Measurements from ENCODE around the gene ACTA2.

Gene ACTA2

DNA sequence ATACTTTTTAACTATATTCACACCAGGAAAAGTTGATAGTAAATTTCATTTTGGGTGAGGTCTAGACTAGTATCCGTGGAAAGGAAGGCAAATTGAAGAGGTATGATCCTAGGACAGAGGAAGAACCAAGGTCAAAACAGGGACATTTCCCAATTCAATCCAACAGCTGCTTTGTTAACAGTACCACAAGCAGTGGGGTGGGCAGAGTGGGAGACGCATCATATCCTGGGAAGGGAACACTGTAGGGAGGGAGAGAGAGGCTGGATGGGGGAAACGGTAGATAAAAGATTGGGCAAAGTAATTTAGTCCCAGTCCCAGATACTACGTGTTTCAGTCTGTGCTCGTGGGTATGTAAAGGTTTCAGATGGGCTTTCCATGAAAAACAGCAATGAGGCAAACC is 28.9 kb upstream of the ACTA2 start:
- no peak for DNase-seq (ENCODE audit: low read depth in 2 of 2)

DNA sequence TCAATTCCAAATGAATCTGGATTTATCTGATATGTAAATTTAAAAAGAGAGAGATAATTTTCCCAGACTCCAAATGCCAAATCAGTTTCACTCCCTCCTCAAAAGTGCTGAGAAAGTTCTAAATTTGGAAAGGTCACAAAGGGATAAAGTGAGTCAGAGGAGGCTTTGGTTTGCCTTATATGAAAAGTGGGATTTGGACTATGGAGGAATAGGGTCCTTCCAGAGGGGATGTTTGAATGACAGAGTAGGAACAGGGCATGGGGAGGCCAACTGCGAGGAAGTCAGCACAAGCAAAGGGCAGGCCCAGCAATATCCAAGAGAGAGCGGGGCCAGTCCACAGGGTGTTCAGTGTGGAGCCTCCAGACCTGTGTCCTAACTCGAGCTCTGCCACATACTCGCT is 28.2 kb upstream of the ACTA2 start:
- no peak for DNase-seq (ENCODE audit: low read depth in 2 of 2)

DNA sequence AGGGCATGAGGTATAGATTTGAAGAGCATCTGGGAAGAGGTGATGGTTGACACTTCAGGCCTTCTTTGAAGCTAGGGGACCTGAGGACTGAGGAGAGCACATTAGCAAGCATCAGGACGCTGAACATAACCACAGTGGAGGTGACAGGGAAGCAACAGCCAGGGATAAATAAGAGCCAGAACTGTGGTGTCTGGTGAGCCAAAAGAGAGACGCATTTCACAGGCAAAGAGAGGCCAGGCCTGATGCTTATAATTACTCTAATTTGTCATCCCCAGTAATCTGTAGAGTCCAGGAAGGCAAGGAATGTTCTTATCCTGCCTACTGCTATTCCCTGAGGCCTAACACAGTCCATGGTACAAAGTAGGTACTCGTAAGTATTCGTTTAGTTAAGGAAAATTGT is 27.7 kb upstream of the ACTA2 start:
- no peak for DNase-seq (ENCODE audit: low read depth in 2 of 2)

DNA sequence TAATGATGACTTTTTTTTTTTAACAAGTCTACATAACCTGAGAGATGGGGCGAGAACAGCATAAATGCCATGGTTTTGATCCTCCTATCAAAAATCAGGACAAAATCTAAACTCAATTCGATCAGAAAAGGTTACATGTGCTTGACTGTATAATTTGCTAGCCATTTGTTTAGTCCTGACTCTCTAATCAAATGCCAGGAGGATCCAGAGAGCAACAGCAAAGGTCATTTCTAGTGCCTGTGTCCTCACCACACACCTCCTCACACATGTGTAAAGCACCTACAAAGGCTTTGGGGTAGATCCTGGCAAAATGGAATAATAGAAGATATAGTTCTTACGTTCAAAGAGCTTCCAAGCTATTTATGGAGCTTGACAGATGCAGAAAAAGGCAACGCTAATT is 27.0 kb upstream of the ACTA2 start:
- no peak for DNase-seq (ENCODE audit: low read depth in 2 of 2)

DNA sequence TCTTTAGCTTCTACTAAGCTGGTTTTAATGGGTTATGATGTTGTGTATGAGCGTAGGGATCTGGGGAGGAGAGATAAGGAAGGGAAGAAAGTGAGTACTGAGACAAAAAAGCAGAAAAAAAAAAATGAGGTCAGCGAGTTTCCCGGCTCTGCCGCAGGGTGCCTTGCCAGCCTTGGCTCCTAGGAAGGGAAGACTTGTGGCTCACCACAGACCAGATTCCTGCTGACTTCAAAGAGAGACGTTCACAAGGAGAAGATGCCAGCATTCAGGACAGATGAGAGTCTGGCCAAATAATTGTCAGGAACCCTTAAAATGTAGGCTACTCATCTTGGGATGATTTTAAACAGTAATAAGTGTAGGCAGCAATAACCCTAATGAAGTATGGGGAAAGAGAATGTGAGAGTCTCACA is 26.6 kb upstream of the ACTA2 start:
- DNase-seq (ENCODE audit: low read depth in 2 of 2), result no peak

DNA sequence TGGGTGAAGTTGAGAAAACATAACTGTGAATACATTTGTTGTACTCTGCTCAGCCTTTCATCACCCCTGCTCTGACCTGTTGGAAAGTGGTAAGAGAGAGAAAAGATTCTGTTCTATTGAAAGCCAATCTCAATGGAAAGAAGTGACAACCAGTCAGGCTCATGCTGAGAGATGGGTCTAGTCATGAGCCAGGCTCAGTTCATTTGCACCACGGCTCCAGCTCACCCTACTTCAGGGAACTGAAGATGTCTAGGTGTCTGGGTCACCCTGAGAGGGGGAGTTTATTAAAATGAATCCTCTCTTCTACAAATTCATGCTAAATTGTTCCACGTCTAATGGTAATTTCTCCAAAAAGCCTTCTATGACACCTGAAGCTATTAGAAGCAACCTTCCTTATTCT is 25.9 kb upstream of the ACTA2 start:
- no peak for DNase-seq (ENCODE audit: low read depth in 2 of 2)

DNA sequence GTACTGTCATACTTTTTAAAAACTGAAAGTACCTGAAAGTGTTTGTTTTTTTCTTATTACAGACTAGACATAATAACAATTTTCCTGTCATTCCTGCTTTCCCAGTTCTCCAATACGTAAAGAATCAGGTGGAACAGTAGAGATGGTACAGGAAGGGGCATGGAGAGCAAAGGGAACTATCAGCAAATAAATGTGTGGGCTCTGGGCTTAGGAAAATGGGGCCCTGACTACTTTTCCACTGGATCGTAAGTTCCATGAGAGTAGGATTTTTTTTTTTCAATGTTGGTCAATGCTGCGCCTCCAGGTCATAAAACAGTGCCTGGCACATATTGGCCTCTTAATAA is 22.8 kb upstream of the ACTA2 start:
- no peak for DNase-seq (ENCODE audit: low read depth in 2 of 2)

DNA sequence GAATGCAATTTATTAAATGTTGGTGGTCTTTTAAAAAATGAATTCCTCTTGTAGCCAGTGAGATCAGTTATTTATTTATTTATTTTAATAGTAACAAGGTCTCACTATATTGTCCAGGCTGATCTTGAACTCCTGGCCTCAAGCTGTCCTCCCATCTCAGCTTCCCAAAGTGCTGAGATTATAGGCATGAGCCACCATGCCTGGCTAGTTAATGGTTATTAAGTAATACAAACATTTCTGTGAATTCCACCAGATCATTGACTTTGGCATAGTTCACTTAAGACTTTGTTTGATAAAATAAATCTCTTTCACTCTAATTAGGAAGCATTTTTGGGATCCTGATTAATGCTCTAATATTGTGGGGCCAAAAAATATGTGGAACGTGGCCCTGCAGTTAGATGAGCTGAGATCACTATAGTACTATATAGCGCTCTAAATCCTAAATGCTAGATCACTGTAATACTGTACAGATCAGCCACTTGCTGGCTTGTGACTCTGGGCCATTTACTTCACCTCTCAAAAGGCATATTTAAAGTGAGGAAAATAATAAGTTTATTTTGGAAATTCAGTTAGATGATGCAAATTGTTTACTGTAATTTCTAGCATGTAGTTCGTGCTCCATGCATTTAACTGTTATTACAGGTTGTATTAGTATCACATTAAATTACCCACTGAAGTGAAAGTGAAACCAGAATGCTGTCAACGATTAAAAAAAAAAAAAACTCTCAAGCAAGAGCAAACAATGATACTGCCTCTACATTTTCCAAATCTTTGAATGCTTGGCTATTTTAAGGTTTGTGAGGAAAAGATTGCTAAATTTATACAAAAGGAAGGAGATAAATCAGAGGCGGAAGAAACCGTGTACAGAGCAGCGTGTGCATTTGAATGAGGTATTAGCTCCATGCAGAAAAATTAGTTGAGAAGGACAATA is 22.1 kb upstream of the ACTA2 start:
- DNase-seq (ENCODE audit: low read depth in 2 of 2), result no peak

DNA sequence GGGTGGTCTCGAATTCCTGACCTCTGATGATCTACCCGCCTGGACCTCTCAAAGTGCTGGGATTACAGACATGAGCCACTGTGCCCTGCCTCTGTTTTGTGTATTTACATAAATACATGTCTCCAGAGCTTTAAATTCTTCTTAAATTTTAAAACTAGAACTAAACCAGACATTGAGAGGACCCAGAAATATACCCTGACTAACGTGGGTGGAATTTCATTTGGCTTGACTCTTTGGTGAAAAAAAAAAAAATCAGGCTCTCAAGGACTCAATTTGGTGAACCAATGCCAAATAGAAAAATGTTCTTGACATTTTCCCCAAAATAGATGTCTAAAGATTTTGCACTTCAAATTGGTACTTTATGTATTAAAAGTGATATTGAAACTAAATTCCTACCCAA is 21.4 kb upstream of the ACTA2 start:
- DNase-seq (ENCODE audit: low read depth in 2 of 2), result no peak

DNA sequence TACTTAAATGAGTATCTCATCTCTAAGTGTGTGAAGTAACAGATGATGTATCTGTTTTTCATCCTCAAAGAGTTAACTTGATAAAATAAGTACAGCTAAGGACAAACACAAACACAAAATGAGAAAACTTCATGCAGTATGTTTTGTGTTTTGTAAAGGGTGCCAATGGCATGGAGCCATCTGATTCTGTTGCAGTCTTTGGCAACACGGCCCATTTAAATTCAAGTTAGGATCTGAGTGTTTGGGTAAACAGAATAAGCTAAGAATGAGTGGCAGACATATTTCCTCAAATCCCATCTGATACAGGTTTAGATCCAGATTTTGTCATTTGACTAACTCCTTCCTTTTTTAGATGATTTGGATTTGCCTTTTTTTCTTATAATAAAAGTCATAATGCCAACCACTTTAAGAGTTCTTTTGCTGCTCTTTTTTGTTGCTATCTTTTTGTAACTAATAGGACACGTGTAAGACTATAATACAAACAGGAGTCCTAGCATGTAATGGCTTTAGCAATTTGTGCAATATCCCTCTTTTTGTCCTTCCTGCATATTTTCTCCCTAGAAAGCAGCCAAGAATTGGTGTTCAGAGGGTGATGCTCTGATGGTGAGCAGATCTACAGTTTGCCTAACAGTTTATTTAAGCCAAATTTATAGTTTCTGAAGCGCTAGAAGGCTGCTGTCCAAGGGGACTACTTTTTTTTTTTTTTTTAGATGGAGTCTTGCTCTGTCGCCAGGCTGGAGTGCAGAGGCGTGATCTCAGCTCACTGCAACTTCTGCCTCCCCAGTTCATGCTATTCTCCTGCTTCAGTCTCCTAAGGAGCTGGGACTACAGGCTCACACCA is 18.9 kb upstream of the ACTA2 start:
- DNase-seq (ENCODE audit: low read depth in 2 of 2), result no peak

DNA sequence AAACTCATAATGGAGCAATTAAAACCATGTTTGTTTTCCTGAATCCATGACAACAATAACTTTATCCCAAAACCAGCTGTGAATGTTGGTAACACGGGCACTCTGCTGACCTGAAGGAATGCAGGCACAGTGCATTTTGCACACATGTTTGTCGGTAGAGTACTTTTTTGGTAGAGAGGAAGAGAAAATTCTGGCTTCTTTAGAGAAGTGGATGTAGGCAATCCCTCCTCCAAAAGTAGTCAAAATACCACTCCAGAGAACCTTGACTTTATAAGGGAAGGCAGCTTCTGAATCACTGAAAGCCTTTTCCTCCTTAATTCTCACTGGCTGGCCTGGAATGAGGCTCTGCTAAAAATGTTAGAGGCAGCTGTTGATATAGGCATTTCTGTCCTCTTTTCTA is 15.8 kb upstream of the ACTA2 start:
- no peak for DNase-seq (ENCODE audit: low read depth in 2 of 2)

DNA sequence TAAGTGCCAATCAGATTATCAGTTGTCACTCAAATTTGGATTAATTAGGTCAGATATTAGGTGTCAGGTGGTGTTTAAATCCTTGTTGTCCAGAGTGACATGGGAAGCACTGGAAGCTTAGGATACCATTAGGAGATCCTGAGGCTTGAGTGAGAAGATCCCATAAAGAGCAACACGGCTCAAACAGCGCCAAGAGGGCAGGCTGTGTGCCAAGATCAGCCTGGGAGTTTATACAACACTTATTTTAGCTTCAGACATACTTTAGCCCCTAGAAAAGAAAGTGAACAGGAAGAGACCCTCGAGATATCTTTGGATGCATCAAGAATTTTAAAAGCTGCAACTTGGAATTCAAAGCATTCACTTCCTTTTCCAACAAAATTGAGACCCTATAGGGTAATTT is 14.2 kb upstream of the ACTA2 start:
- DNase-seq (ENCODE audit: low read depth in 2 of 2), result no peak

DNA sequence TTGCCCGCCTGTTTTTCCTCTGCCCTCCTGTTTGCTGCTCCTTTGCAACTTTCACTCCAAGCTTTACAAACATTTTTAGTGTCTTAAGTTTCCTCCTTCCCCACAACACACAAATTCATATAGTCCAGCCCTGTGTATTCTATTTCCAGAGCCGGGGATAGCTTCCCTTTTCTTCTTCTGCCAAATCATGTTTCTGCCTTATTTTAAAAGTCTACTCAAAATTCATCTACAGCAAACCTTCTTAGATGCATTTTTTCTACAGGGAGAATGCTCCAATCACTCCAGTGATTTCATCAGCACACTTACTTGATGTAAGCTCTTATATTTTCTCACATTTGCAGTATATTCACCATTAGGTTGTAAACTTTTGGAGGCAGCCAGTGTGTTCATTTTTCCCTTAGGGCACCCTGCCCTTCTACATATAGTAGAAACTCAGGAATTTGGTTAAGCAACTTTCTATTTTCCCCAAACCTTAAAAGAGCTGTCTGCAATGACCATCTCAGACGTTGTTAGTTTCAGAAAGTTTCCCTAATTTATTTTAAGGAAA is 12.4 kb upstream of the ACTA2 start:
- no peak for DNase-seq (ENCODE audit: low read depth in 2 of 2)

DNA sequence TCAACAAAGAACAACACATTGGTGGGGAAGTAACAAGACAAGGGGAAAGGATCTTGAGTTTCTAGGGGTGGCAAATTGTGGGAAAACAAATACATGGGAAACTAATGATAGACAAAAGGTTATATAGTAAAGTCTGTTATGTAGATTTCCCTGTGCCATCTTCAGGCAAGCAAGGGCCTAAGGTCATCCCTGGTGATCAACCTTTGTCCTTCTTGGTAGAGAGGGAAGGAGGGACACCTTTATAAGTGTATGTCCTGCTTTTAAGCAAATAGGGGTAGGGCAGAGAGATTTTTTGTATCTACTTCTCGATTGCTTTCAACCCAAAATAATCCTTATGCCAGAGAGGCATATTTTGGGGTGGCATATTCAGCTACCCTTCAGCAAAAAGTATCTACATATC is 11.8 kb upstream of the ACTA2 start:
- no peak for DNase-seq (ENCODE audit: low read depth in 2 of 2)

DNA sequence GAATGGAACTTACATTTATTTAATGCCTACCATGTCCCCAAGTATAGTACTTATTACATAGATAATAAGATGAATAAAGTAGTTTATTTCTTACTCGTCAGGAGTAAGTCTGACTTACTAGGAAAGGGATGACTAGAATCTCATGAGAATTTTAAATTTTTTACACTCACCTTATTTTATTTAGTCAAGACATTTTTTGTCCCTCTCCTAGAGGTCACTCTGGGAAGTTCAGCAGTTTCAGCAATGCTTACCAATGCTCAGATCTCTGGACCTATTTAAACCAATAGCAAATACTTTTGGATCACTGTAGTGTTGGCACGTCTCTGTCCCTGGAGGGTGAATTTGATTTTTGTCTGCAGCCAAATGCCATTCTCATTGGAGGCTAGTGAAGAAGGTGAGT is 10.7 kb upstream of the ACTA2 start:
- DNase-seq (ENCODE audit: low read depth in 2 of 2), result no peak

DNA sequence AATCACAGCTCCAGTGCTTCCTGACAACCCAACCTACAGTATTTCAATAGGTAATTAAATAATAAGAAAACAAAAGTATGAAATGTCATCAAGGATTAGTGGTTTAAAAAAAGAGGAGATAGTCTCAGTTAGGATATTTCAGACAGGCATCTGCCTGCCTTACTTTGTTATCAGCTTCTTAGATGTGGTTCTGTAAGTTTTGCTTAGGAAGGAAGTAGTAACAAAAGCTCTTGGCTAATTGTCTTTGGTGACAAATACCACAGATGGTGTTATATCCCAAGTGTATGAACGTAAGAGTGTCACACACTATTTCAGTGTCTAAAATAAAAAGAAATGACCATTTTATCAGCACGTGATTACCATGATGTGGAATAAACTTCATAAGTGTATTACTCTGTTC is 9.8 kb upstream of the ACTA2 start:
- no peak for DNase-seq (ENCODE audit: low read depth in 2 of 2)

DNA sequence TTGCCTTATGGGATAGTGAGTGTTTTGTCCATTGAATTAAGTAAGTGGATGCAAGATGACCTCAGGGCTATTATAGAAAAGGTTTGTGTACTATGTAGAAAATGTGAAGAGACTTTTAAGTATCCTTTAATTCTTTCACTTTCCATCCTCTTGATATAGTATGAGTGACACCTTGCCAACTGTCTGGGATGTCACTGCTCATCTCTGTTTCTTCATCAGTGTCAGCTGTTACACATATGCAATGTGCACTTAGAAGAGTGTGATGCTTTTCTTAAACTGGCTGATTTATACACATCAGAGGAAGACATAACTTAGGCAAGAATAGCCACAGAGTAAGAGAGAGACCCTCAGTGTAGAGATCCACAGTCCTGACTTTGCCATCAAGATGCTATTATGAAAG is 8.7 kb upstream of the ACTA2 start:
- no peak for DNase-seq (ENCODE audit: low read depth in 2 of 2)

DNA sequence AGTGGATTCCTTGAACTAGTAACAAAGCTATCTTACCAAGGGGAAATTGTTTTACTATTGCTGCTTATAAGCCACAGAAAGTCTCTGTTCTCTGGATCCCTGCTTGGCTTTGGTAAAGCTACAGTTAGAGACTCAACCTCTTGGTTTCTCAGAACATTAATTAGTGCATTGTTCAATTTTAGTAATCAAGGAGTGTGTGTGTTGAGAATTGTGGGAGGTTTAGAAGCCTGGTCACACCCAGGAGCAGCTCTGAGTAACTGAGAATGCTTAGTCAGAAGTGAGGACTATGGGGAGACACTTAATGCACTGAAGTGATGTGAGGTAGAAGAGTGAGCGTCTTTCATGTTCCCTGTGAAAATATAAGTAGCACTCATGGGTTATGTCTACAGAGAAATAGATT is 8.2 kb upstream of the ACTA2 start:
- DNase-seq (ENCODE audit: low read depth in 2 of 2), result no peak

DNA sequence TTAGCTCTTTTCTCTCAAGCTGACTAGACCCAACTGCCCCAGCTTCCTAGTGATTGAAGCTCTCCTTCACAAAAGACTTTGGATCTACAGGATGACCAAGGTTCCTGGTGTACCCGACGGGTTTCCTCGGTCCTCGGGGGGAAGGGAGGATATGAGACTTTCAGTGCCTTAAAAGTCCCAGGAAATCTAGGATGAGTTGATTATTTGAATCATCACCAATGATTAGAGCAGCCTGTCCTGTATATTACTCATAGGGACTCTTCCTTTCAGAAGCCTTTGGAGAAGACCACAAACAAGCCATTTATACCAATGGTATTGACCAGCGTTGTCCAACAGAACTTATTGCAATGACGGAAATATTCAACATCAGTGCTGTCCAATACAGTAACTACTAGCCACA is 6.1 kb upstream of the ACTA2 start:
- no peak for DNase-seq (ENCODE audit: low read depth in 2 of 2)

DNA sequence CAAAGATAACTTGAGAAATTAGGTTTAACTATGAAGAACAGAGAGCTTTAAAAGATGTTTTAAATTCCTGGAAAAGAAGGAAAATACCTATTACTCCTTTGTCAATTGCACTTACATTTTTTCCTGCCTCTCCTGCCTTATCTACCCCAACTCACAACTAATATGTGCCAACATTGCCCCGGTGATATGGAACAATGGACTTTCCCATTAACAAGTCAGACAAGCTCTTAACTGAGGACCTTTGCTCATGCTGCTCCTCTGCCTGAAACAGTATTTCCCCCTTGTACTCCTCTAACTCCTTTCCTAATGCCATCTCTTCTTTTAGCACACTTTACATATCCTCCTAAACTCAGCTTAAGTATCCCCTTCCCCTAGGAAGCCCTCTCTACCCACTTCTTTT is 4.8 kb upstream of the ACTA2 start:
- no peak for DNase-seq (ENCODE audit: low read depth in 2 of 2)

DNA sequence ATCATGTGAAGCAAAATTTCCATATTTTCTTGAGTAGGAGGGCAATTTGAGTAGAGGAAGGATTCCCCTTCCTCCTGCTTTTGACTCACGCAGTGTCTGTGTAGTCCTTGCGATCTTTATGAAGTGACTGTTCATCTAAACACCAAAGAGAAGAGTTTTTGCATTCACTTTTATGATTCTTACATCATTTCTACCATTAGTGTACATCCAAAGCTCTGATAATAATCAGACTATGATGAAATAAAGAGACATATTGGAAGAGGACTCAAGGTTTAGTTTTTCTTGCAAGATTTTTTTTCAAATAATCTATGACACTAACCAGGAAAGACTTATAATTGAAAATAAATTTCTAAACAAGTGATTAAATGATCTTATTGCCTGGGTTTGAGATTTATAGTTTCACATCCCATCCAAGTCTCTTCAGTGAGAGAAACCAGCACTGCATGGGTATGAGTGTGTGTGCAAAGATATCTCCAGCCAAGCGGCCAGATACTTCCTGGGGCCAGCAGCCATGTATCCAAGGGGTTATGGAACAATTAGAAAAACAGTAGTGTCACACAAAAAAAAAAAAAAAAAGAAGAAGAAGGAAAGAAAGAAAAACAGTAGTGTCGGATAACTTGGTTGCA is 2.0 kb upstream of the ACTA2 start:
- no peak for DNase-seq (ENCODE audit: low read depth in 2 of 2)

DNA sequence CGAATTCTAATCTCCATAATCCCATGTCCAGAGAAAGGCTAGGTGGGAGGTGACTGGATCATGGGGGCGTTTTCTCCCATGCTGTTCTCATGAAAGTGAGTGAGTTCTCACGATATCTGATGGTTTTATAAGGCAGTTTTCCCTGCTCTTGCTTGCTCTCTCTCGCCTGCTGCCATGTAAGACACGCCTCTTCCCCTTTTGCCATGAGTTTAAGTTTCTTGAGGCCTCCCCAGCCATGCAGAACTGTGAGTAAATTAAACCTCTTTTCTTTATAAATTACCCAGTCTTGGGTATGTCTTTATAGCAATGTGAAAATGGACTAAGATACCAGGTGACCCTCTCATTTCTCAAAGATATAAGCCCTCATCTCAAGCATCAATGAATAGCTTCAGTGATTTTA is 1.1 kb upstream of the ACTA2 start:
- no peak for DNase-seq (ENCODE audit: low read depth in 2 of 2)
